K562 (cell line): Measurements from ENCODE around the gene GMEB1. TPM values are rescaled to one million over a fixed set of nuclear protein-coding genes. Genes with fewer than 3 reads are reported as not detected.
A peak's percentile ranks its signal among the peaks of the same experiment; 100 is the strongest.

Source experiments
- CGGBP1 ChIP-seq: fragments of 250-450 bp; sonication (Bioruptor Pico); IDR thresholded peaks from 2 replicates; pipeline ENCODE4 v1.9.0; 2021; ENCODE audit warnings: mild to moderate bottlenecking
- FOXK2 ChIP-seq, 2 experiments: fragments of 450-650 bp; IDR thresholded peaks in 1 of 2; conservative IDR thresholded peaks in 1 of 2; 2 replicates each; pipeline ENCODE4 v1.6.1; 2016; ENCODE audit warnings: low read depth in 2 of 2, mild to moderate bottlenecking in 1 of 2
- MGA ChIP-seq: fragments of 450-650 bp; IDR thresholded peaks from 2 replicates; pipeline ENCODE4 v1.6.1; 2016; ENCODE audit warnings: mild to moderate bottlenecking, moderate library complexity
- POLR2B ChIP-seq: fragments of 450-650 bp; IDR thresholded peaks from 2 replicates; pipeline ENCODE4 v1.6.1; 2018; ENCODE audit warnings: low read depth; ENCODE audit not compliant: partially characterized antibody
- TRIM28 ChIP-seq: fragments of 450-650 bp; IDR thresholded peaks from 2 replicates; pipeline ENCODE4 v1.6.1; 2017
- YY1 ChIP-seq, 3 experiments: IDR thresholded peaks; 2 replicates each; pipeline ENCODE4 v1.6.1; 2011; ENCODE audit warnings: low read length in 2 of 3, mild to moderate bottlenecking in 2 of 3, moderate library complexity in 2 of 3, borderline replicate concordance in 1 of 3, control low read depth in 1 of 3, low read depth in 1 of 3; ENCODE audit not compliant: insufficient read depth in 3 of 3, insufficient replicate concordance in 2 of 3, control insufficient read depth in 1 of 3, insufficient read length in 1 of 3; ENCODE audit errors: extremely low read depth in 1 of 3
- ZBTB1 ChIP-seq: sonication (generic); formaldehyde crosslinking; IDR thresholded peaks from 2 replicates; pipeline ENCODE4 v1.8.1; 2023; ENCODE audit warnings: missing genetic modification reagents, low read depth, mild to moderate bottlenecking, borderline replicate concordance
- ZHX1 ChIP-seq: fragments of 150-350 bp; conservative IDR thresholded peaks from 2 replicates; pipeline ENCODE4 v1.6.1; 2014; ENCODE audit warnings: low read length
- ZNF121 ChIP-seq: sonication (generic); formaldehyde crosslinking; conservative IDR thresholded peaks from 2 replicates; pipeline ENCODE4 v1.8.0; 2022; ENCODE audit warnings: missing genetic modification reagents
- polyA plus RNA-seq, 8 experiments: library from polyadenylated mRNA; depleted of rRNA in 4 of 8; stranded (reverse) in 5 of 8; unstranded in 3 of 8; fragments of >200 nt; fragmentation: Nextera tagmentation in 2 of 8; fragmentation: Illumina TruSeq in 1 of 8; extraction: Ambion mirVana in 2 of 8; extraction: Trizol in 1 of 8; gene quantifications; 2 replicates each; pipeline versions ENCODE4 v1.2.1 to v1.2.3, GENCODE V29; 2011 to 2014; ENCODE audit warnings: inconsistent platforms in 1 of 8, missing spikeins in 1 of 8
- total RNA-seq, 7 experiments: library from RNA; depleted of rRNA in 6 of 7; stranded (reverse); fragments of >200 nt in 6 of 7; fragmentation: Illumina TruSeq in 2 of 7; extraction: Trizol in 2 of 7; gene quantifications; 2 replicates each; pipeline versions ENCODE4 v1.2.1 to v1.2.3, GENCODE V29; 2011 to 2021; ENCODE audit warnings: low replicate concordance in 1 of 7

The GMEB1 gene
- total and polyA plus RNA-seq, 9 of the 15 experiments (the other 6 are each of a cell fraction or from before 2014, with no cell fraction given) = 6.6 to 17.5 (median 8.5) TPM

- peak; percentile 58 for TF ChIP-seq MGA
- TF ChIP-seq ZHX1 = no peak
- no peak for TF ChIP-seq ZBTB1 (CRISPR knock-in tag)
- peak in 2 of 3 experiments; percentile 58 to 64 for TF ChIP-seq YY1 (IDR thresholded peaks at IDR 0.05; ENCODE audit: borderline replicate concordance in 1 of 3, control insufficient read depth in 1 of 3, extremely low read depth in 1 of 3, insufficient read depth in 3 of 3, insufficient read length in 1 of 3, insufficient replicate concordance in 2 of 3, low read depth in 1 of 3, low read length in 2 of 3)
- no peak for TF ChIP-seq ZNF121 (CRISPR knock-in tag)
- TF ChIP-seq CGGBP1 (CRISPR knock-in tag) = no peak
- peak; percentile 40 for TF ChIP-seq POLR2B
- TF ChIP-seq FOXK2 (conservative IDR thresholded peaks at IDR 0.05 in 1 of 2, IDR thresholded peaks at IDR 0.05 in 1 of 2; ENCODE audit: low read depth in 2 of 2) = no peak; a peak in 1 of 4 replicates
- TF ChIP-seq TRIM28 = no peak
Observed at GRCh38 chr1:28668191-28668955, at the start of gene GMEB1 (continued).
